ENCODE measurements around the gene H6PD. TPM values are rescaled to one million over a fixed set of nuclear protein-coding genes. Genes with fewer than 3 reads are reported as not detected.

H6PD gene
- total RNA-seq, 1 experiment from 2014 or later = 7.3 TPM

GRCh38 chr1:9253453-9254105, 19.0 kb downstream of the H6PD start:
- no peak for DNase-seq (ENCODE audit: low read depth)

GRCh38 chr1:9256332-9256731, 21.8 kb downstream of the H6PD start:
- no peak for DNase-seq (ENCODE audit: low read depth)

- no peak for DNase-seq (ENCODE audit: low read depth)
Observed at GRCh38 chr1:9257851-9258250, 23.3 kb downstream of the H6PD start.

- no peak for DNase-seq (ENCODE audit: low read depth)
Observed at GRCh38 chr1:9258629-9259028, 24.1 kb downstream of the H6PD start.

- no peak for DNase-seq (ENCODE audit: low read depth)
Observed at GRCh38 chr1:9260059-9260766, 25.6 kb downstream of the H6PD start.

- no peak for DNase-seq (ENCODE audit: low read depth)
Observed at GRCh38 chr1:9261496-9261895, 26.9 kb downstream of the H6PD start.

- no peak for DNase-seq (ENCODE audit: low read depth)
Observed at GRCh38 chr1:9262096-9262986, 27.8 kb downstream of the H6PD start.

- DNase-seq (ENCODE audit: low read depth) = no peak
Observed at GRCh38 chr1:9263276-9263855, 28.8 kb downstream of the H6PD start.

- no peak for DNase-seq (ENCODE audit: low read depth)
Observed at GRCh38 chr1:9263984-9264872, 29.7 kb downstream of the H6PD start.

GRCh38 chr1:9265037-9265436, 30.5 kb downstream of the H6PD start:
- no peak for DNase-seq (ENCODE audit: low read depth)

GRCh38 chr1:9265968-9266367, 31.4 kb downstream of the H6PD start:
- no peak for DNase-seq (ENCODE audit: low read depth)

- no peak for DNase-seq (ENCODE audit: low read depth)
Observed at GRCh38 chr1:9267352-9267686, 32.7 kb downstream of the H6PD start.

- DNase-seq (ENCODE audit: low read depth) = no peak
Observed at GRCh38 chr1:9267827-9268581, 33.4 kb downstream of the H6PD start.

GRCh38 chr1:9269078-9269501, 34.5 kb downstream of the H6PD start:
- DNase-seq (ENCODE audit: low read depth) = peak; percentile 41

- no peak for DNase-seq (ENCODE audit: low read depth)
Observed at GRCh38 chr1:9269721-9270120, 35.1 kb downstream of the H6PD start.

- no peak for DNase-seq (ENCODE audit: low read depth)
Observed at GRCh38 chr1:9270290-9270883, 35.8 kb downstream of the H6PD start.

GRCh38 chr1:9271283-9271682, 36.7 kb downstream of the H6PD start:
- no peak for DNase-seq (ENCODE audit: low read depth)

GRCh38 chr1:9271861-9272595, 37.5 kb downstream of the H6PD start:
- DNase-seq (ENCODE audit: low read depth) = no peak

- DNase-seq (ENCODE audit: low read depth) = no peak
Observed at GRCh38 chr1:9273177-9273576, 38.6 kb downstream of the H6PD start.

Measured in HT1080 (cell line).